Measurements from ENCODE around the gene NCOA6. TPM values are rescaled to one million over a fixed set of nuclear protein-coding genes. Genes with fewer than 3 reads are reported as not detected.

Gene NCOA6
- total RNA-seq, 1 donor from 2014 or later, result 15.5 TPM

DNA sequence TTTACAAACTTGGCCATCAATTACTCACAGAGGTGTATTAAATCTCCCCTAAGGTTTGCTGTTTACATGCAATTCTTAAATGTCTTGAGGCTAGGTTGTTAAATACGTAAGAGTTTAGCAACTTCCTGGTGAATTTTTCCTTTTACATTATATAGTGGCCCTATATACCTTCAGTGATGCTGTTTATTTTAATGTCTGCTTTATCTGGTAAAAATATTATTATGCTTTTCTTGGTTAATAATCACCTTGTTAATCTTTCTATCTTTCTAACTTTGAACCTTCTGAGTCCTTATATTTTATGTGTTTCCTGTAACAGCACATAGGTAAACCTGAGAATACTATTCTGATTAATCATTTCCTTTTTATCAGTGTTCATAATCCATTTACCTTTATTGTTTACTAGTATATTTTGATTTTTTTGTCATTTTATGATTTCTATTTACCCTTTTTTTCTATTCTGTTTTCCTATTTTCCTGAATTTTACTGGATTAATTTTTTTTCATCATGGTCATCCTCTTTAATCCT, 63.4 kb downstream of the NCOA6 start:
- DNase-seq (ENCODE audit: low read depth), result no peak
- no peak overlapping the region for H3K4me3 ChIP-seq (ENCODE audit: low read depth, low read length)
- TF ChIP-seq, protein P1, sequence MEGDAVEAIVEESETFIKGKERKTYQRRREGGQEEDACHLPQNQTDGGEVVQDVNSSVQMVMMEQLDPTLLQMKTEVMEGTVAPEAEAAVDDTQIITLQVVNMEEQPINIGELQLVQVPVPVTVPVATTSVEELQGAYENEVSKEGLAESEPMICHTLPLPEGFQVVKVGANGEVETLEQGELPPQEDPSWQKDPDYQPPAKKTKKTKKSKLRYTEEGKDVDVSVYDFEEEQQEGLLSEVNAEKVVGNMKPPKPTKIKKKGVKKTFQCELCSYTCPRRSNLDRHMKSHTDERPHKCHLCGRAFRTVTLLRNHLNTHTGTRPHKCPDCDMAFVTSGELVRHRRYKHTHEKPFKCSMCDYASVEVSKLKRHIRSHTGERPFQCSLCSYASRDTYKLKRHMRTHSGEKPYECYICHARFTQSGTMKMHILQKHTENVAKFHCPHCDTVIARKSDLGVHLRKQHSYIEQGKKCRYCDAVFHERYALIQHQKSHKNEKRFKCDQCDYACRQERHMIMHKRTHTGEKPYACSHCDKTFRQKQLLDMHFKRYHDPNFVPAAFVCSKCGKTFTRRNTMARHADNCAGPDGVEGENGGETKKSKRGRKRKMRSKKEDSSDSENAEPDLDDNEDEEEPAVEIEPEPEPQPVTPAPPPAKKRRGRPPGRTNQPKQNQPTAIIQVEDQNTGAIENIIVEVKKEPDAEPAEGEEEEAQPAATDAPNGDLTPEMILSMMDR (conservative IDR thresholded peaks at IDR 0.05; ENCODE audit: low read depth, low read length), result no peak

DNA sequence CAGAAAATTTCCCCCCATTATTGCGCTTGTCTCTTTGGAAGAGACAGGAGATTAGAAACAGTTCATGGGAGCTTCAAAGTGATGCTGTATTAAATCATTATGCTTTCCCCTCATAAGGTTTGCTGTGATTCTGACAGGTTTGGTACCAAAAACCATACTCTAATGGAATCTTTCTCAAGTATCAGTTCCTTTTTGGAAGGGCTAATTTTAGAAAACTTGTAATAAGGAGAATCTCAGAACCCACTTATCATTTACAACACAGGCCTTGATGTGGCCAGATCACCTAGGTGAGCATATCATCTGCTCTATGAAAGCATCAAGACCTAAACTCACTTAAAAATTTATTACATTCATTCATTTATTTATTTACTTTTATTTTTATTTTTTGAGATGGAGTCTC, 70.1 kb downstream of the NCOA6 start:
- DNase-seq (ENCODE audit: low read depth), result no peak
- TF ChIP-seq, protein P1 (conservative IDR thresholded peaks at IDR 0.05; ENCODE audit: low read depth, low read length), result no peak
- H3K4me3 ChIP-seq (ENCODE audit: low read depth, low read length), result no peak overlapping the region

DNA sequence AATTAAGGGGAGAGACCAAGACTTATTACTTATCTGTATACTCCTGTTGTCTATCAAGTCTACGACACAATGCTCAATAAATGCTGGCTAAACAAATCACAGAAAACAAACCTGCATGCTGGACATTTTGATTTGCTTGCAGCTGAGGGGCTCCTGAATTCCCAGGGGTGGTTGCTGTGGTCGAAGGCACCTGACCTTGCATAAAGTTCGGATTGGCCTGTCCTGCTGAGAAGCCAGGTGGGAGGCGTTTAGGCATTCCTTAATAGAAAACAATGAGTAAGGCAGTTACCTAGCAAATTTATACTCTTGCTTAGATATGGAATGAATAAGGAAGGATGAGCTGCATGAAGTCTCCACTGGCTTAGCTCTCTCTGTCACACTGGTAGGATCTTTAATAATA, 70.8 kb downstream of the NCOA6 start:
- DNase-seq (ENCODE audit: low read depth), result no peak
- TF ChIP-seq, protein P1 (conservative IDR thresholded peaks at IDR 0.05; ENCODE audit: low read depth, low read length), result no peak
- H3K4me3 ChIP-seq (ENCODE audit: low read depth, low read length), result no peak overlapping the region

DNA sequence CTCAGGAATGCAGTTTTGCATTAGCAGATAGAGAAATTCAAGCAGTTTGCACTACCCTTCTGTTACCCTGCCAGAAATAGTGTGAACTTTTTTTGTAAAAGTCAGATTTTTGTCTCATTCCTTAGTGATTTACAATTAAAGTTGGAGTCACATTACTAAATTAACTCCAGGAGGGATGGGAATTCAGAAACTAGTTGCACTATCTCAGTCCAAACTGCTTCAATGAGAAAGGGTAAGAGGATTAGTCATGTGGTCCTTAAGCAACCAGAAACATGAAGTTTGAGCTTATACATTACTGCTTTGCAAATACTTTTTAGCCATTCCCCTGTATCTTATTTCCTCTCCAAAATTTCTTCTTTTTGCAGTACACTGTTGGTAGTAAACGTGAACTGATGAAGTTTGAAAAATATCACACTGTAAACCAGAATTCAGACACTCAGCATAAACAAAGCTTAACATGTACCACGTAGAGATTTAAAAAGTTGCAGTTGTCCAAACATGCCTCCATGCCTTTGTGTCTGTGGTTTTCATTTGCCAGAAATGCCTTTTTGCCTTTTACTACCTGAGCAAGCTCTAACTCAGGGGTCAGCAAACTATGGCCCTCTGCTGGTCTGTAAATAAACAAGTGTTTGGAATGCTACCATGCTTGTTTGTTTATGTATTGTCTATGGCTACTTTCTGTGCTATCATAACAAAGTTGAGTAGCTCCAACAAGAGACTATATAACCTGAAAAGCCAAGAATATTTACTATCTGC, 71.6 kb downstream of the NCOA6 start:
- H3K4me3 ChIP-seq (ENCODE audit: low read depth, low read length), result no peak overlapping the region
- TF ChIP-seq, protein P1 (conservative IDR thresholded peaks at IDR 0.05; ENCODE audit: low read depth, low read length), result peak; percentile 31
- no peak for DNase-seq (ENCODE audit: low read depth)

DNA sequence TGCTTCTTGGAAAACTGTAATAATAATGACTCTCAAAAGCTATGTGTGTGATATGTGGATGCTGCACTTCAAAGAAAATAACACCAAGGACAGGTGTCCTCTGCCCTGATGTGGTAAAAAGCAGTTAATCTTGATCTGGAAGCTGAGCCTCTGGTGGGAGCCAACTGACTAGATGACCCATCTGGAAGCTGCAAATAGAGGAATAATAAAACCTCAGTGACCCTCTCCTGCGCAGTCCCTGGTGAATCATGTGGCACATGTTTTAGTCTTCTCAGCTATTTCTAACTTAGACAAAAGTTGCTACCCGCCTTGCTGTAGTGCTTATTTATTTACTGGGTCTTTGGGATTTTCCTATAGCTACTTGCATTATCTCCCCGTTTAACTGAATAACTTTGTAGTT, 74.0 kb downstream of the NCOA6 start:
- DNase-seq (ENCODE audit: low read depth), result no peak
- TF ChIP-seq, protein P1 (conservative IDR thresholded peaks at IDR 0.05; ENCODE audit: low read depth, low read length), result no peak
- no peak overlapping the region for H3K4me3 ChIP-seq (ENCODE audit: low read depth, low read length)

DNA sequence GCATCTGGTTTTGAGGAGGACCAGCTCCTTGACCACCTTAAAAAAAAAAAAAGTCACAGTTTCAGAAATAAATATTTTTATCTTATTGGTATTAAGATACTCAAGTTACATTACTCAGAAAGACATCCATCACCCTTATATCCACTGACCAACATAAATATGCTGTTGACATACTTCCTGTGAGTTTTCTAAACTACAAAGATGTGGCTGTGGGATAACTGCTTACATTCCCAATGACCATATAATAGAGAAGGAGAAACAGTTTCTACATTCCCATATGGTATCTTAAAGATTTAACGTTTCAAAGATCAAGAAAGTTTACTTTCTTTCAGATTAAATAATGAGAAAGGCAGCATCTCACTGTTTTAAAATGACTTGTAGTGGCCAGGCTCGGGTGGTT, 75.0 kb downstream of the NCOA6 start:
- TF ChIP-seq, protein P1 (conservative IDR thresholded peaks at IDR 0.05; ENCODE audit: low read depth, low read length), result no peak
- H3K4me3 ChIP-seq (ENCODE audit: low read depth, low read length), result no peak overlapping the region
- no peak for DNase-seq (ENCODE audit: low read depth)

DNA sequence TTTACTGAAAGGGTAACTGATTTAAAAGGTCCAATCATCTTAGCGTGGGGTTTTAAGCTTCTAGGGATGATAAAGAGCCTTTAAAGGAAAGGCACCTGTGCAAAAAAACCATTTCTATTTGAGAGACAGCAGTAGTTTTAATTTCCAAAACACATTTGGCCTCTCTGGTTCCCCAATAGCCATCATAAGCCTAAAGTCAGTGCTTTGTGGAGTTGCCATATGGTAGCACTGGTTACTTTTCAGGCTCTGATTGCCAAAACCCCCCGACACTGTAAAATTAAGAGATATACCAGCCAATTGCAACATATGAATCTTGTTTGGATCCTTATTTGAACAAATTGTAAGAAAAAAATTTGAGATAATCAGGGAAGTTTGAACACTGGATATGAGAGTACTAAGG, 76.7 kb downstream of the NCOA6 start:
- DNase-seq (ENCODE audit: low read depth), result no peak
- no peak overlapping the region for H3K4me3 ChIP-seq (ENCODE audit: low read depth, low read length)
- TF ChIP-seq, protein P1 (conservative IDR thresholded peaks at IDR 0.05; ENCODE audit: low read depth, low read length), result no peak
